Gastroesophageal sphincter (tissue), 3 donors: Measurements from ENCODE around the gene IRF5.

Source experiments
- CTCF ChIP-seq, 4 experiments: fragments of 200-600 bp in 2 of 4; fragments of 450-650 bp in 2 of 4; sonication (generic) in 1 of 4; IDR thresholded peaks; one replicate each; pipeline ENCODE4 v1.5.1; 2017 to 2019; ENCODE audit warnings: antibody characterized with exemption in 4 of 4, mild to moderate bottlenecking in 2 of 4, moderate library complexity in 2 of 4
- POLR2AphosphoS5 ChIP-seq: sonication (generic); formaldehyde crosslinking; IDR thresholded peaks from one replicate; pipeline ENCODE4 v1.6.1; 2017; ENCODE audit warnings: antibody characterized with exemption

GRCh38 chr7:128951296-128951695, 13.6 kb downstream of the IRF5 start:
- TF ChIP-seq CTCF (IDR thresholded peaks at IDR 0.05) (no peak), POLR2AphosphoS5 (no peak)
